Transverse colon (tissue), 3 donors: ENCODE data around the gene GPN3.
"Not testable (repeated sequence)": the region's sequence is repeated elsewhere in the genome, so short reads cannot be mapped to it uniquely, and the experiment has no call there.

Experiments used
- EP300 ChIP-seq: sonication (generic); formaldehyde crosslinking; IDR thresholded peaks from one replicate; pipeline ENCODE4 v1.6.1; 2017; ENCODE audit warnings: antibody characterized with exemption, low read depth
- POLR2A ChIP-seq: fragments of 450-650 bp; IDR thresholded peaks from one replicate; pipeline ENCODE4 v1.6.1; 2016; ENCODE audit warnings: antibody characterized with exemption, mild to moderate bottlenecking, moderate library complexity
- TF ChIP-seq, protein P1 (sequence below), 5 experiments: fragments of 200-600 bp in 3 of 5; fragments of 450-650 bp in 2 of 5; sonication (generic) in 3 of 5; IDR thresholded peaks; 1 replicate in 2 of 5; 2 replicates in 3 of 5; pipeline ENCODE4 v1.5.1; 2016 to 2017; ENCODE audit warnings: antibody characterized with exemption in 5 of 5, inconsistent platforms in 3 of 5, mild to moderate bottlenecking in 2 of 5, moderate library complexity in 1 of 5

DNA sequence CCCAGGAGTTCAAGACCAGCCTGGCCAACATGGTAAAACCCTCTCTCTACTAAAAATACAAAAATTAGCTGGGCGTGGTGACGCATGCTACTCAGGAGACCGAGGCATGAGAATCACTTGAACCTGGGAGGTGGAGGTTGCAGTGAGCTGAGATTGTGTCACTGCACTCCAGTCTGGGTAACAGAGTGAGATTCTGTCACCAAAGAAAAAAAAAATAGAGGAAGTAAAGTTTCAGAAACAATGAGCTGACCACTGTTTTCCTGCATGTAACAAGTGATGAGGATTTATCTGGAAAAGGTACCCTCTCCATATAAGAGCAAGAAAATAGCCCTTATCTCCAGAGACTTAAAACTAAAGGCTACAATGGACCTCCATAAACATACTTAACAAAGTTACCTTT, 50.9 kb downstream of the GPN3 start:
- TF ChIP-seq, protein P1, sequence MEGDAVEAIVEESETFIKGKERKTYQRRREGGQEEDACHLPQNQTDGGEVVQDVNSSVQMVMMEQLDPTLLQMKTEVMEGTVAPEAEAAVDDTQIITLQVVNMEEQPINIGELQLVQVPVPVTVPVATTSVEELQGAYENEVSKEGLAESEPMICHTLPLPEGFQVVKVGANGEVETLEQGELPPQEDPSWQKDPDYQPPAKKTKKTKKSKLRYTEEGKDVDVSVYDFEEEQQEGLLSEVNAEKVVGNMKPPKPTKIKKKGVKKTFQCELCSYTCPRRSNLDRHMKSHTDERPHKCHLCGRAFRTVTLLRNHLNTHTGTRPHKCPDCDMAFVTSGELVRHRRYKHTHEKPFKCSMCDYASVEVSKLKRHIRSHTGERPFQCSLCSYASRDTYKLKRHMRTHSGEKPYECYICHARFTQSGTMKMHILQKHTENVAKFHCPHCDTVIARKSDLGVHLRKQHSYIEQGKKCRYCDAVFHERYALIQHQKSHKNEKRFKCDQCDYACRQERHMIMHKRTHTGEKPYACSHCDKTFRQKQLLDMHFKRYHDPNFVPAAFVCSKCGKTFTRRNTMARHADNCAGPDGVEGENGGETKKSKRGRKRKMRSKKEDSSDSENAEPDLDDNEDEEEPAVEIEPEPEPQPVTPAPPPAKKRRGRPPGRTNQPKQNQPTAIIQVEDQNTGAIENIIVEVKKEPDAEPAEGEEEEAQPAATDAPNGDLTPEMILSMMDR (IDR thresholded peaks at IDR 0.05): not testable (repeated sequence)
- not testable (repeated sequence) for TF ChIP-seq POLR2A, EP300
